Neural crest cell (in vitro differentiated cells): ENCODE results near the gene KREMEN1. TPM values are rescaled to one million over a fixed set of nuclear protein-coding genes. Genes with fewer than 3 reads are reported as not detected.
A peak's percentile ranks its signal among the peaks of the same experiment; 100 is the strongest.
"Not testable (repeated sequence)": the region's sequence is repeated elsewhere in the genome, so short reads cannot be mapped to it uniquely, and the experiment has no call there.

Experiments used
- DNase-seq: peaks from one replicate; pipeline ENCODE4 v3.0.0; 2021; ENCODE audit warnings: low read depth, mixed read lengths, low spot score
- H3K27ac Mint-ChIP-seq: one replicate; pipeline ENCODE4 v1.8.0; 2021; ENCODE audit warnings: mild to moderate bottlenecking, mixed read lengths; ENCODE audit not compliant: unreplicated experiment
- H3K27me3 Mint-ChIP-seq: 2 replicates; pipeline ENCODE4 v1.8.0; 2021; ENCODE audit warnings: low read depth, mild to moderate bottlenecking, mixed read lengths
- H3K36me3 Mint-ChIP-seq: 2 replicates; pipeline ENCODE4 v1.8.0; 2021; ENCODE audit warnings: low read depth, mild to moderate bottlenecking, mixed read lengths
- H3K4me1 Mint-ChIP-seq: 2 replicates; pipeline ENCODE4 v1.8.0; 2021; ENCODE audit warnings: mixed read lengths
- H3K4me3 Mint-ChIP-seq: one replicate; pipeline ENCODE4 v1.8.0; 2021; ENCODE audit warnings: mild to moderate bottlenecking, mixed read lengths
- H3K9me3 Mint-ChIP-seq: 2 replicates; pipeline ENCODE4 v1.8.0; 2021; ENCODE audit warnings: mixed read lengths
- total RNA-seq: library from RNA; stranded (reverse); gene quantifications from 2 replicates; pipeline ENCODE4 v1.2.1, GENCODE V29; 2021
- TF ChIP-seq, protein P1 (sequence below): fragments of 200-600 bp; sonication (generic); conservative IDR thresholded peaks from 2 replicates; pipeline ENCODE4 v1.5.0; 2021; ENCODE audit warnings: antibody characterized with exemption, mild to moderate bottlenecking

Gene KREMEN1
- total RNA-seq, 1 donor from 2014 or later, result 3.9 TPM

DNA sequence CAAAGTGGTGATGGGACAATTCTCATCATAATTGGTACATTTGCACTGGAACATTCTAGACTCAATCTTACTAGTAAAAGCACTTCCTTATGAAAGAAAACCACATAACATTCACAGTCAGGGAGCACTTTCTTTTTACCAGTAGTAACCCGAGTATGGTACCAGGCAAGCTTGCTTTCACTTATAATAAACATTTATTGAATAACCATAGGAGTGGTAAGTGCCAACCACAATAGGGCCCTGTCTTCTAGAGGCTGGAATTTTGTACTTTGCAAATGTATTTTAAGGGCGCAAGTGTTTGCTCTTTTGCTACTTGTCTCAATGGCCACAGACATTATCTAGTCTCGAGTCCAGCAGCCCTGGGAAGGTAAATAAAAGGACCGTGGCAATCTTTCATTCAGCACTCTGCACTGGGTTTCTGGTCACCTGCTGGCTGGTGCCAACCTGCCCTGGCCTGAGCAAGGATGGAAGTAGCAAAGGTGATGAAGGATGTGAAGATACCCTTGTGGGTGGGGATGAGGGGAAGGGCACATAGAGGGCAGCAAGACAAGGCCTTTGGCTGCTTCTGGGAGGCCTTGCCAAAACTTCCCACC is 35.4 kb upstream of the KREMEN1 start:
- TF ChIP-seq, protein P1, sequence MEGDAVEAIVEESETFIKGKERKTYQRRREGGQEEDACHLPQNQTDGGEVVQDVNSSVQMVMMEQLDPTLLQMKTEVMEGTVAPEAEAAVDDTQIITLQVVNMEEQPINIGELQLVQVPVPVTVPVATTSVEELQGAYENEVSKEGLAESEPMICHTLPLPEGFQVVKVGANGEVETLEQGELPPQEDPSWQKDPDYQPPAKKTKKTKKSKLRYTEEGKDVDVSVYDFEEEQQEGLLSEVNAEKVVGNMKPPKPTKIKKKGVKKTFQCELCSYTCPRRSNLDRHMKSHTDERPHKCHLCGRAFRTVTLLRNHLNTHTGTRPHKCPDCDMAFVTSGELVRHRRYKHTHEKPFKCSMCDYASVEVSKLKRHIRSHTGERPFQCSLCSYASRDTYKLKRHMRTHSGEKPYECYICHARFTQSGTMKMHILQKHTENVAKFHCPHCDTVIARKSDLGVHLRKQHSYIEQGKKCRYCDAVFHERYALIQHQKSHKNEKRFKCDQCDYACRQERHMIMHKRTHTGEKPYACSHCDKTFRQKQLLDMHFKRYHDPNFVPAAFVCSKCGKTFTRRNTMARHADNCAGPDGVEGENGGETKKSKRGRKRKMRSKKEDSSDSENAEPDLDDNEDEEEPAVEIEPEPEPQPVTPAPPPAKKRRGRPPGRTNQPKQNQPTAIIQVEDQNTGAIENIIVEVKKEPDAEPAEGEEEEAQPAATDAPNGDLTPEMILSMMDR, result no peak
- no peaks in the 10 kb centered on the region for H3K27me3 Mint-ChIP-seq
- H3K36me3 Mint-ChIP-seq, result no peaks in the 10 kb centered on the region
- DNase-seq, result no peak
- H3K4me1 Mint-ChIP-seq, result peaks cover 21% of the 10 kb centered on the region
- H3K4me3 Mint-ChIP-seq, result no peak overlapping the region
- no peaks in the 10 kb centered on the region for H3K9me3 Mint-ChIP-seq
- H3K27ac Mint-ChIP-seq, result no peak overlapping the region

- no peaks in the 10 kb centered on the region for H3K9me3 Mint-ChIP-seq
- no peak overlapping the region for H3K4me3 Mint-ChIP-seq
- TF ChIP-seq, protein P1, result no peak
- H3K27ac Mint-ChIP-seq, result no peak overlapping the region
- H3K27me3 Mint-ChIP-seq, result no peaks in the 10 kb centered on the region
- H3K4me1 Mint-ChIP-seq, result peaks cover 12% of the 10 kb centered on the region
- peaks cover 3% of the 10 kb centered on the region for H3K36me3 Mint-ChIP-seq
- no peak for DNase-seq
Observed at GRCh38 chr22:29039148-29039547, 33.7 kb upstream of the KREMEN1 start.

DNA sequence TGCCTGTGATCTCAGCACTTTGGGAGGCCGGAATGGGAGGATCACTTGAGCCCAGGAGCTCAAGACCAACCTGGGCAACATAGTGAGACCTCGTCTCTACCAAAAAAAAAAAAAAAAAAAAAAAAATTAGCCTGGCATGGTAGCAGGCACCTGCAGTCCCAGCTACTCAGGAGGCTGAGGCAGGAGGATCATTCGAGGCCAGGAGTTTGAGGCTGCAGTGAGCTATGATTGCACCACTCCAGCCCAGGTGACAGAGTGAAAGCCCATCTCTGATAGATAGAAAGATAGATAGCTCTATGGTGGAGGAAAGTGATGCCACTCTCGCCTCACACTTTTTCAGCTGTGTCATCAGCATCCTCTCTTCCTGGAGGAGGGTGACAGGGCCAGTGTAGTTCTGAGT is 33.2 kb upstream of the KREMEN1 start:
- H3K27me3 Mint-ChIP-seq, DNase-seq, H3K36me3 Mint-ChIP-seq, H3K4me1 Mint-ChIP-seq, H3K9me3 Mint-ChIP-seq, H3K4me3 Mint-ChIP-seq, H3K27ac Mint-ChIP-seq: not testable (repeated sequence)

DNA sequence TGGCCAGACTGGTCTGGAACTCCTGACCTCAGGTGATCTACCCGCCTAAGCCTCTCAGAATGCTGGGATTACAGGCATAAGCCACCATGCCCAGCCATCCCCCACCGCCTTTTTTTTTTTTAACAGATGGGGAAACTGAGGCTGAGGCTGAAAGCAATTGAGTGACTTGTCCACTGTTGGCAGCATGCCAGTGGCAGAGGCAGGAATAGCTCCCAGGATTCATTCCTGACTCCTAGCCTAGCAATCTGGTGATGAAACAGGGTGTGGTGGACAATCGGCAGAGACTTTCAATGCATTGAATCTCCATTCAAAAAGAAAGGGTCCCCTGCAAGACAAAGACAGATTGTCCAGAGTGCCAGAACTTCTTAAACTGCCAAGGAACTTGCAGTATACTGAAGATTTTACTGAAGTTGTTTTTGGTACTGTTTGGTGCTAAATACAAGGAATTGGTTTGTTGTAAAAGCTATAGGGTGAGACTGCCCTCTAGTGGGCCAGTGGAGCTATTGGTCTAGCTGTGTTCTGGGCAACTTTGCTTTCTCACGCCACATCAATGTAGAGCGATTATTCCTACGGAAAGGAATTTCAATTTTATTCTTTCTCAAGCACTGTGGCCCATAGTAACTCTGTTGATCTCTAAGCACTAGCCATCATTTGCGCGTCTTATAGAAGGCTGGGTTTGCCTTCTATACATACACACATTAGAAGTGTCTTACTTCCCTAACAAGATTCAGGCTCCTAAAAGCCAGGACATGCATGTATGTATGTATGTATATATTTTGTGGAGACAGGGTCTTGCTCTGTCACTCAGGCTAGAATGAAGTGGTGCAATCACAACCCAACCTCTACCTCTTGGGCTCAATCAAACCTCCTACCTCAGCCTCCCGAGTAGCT is 32.2 kb upstream of the KREMEN1 start:
- H3K27ac Mint-ChIP-seq, result no peak overlapping the region
- DNase-seq, result peak; percentile 74
- no peaks in the 10 kb centered on the region for H3K9me3 Mint-ChIP-seq
- peaks cover 3% of the 10 kb centered on the region for H3K36me3 Mint-ChIP-seq
- TF ChIP-seq, protein P1, result peak; percentile 98
- H3K4me3 Mint-ChIP-seq, result peak overlapping the region; percentile 4
- H3K4me1 Mint-ChIP-seq, result peaks cover 7% of the 10 kb centered on the region
- no peaks in the 10 kb centered on the region for H3K27me3 Mint-ChIP-seq

DNA sequence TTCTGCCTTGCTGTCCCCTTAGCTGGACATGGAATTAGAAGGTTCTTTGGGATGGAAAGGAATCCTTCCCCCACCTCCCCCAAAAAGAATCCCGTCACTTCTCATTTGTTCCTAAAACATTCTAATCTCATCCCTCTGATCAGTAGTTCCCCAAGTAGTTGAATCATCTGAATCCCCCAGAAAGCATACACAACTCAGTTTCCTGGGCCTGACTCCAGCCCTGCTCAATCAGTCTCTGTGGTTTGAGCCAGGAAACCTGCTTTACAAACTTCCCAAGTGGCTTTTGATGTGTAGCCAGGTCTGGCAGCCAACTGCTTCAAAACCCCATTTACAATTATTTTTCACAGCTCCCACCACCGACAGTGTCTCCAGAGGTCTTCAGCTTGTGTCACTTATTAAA is 31.4 kb upstream of the KREMEN1 start:
- Mint-ChIP-seq H3K36me3 (peaks cover 3% of the 10 kb centered on the region), H3K4me3 (no peak overlapping the region), H3K27me3 (no peaks in the 10 kb centered on the region), H3K27ac (peak overlapping the region; percentile 68), H3K4me1 (peaks cover 7% of the 10 kb centered on the region), H3K9me3 (no peaks in the 10 kb centered on the region)
- no peak for DNase-seq
- TF ChIP-seq, protein P1, result no peak

- DNase-seq, result no peak
- Mint-ChIP-seq H3K36me3 (peaks cover 3% of the 10 kb centered on the region), H3K9me3 (no peaks in the 10 kb centered on the region), H3K27me3 (no peaks in the 10 kb centered on the region), H3K27ac (no peak overlapping the region), H3K4me1 (peaks cover 7% of the 10 kb centered on the region), H3K4me3 (no peak overlapping the region)
- TF ChIP-seq, protein P1, result no peak
Observed at GRCh38 chr22:29043906-29044575, 28.8 kb upstream of the KREMEN1 start.
